CD14-positive monocyte (primary cell): ENCODE results near the gene WDR47. TPM values are rescaled to one million over a fixed set of nuclear protein-coding genes. Genes with fewer than 3 reads are reported as not detected.

Experiments used
- DNase-seq, 3 donors: peaks; one replicate each; pipeline ENCODE4 v3.0.0-alpha.2; 2011 to 2022
- H2AFZ ChIP-seq: 2 replicates; pipeline ENCODE4 v1.6.0; 2012; ENCODE audit warnings: mild to moderate bottlenecking, low read depth, low read length, inconsistent platforms; ENCODE audit not compliant: insufficient read depth, poor library complexity, severe bottlenecking
- H3K27ac ChIP-seq, 2 donors: 1 replicate in 1 of 2; 2 replicates in 1 of 2; pipeline ENCODE4 v1.5.1; 2012 to 2013; ENCODE audit warnings: low read length in 2 of 2, control low read depth in 1 of 2, inconsistent platforms in 1 of 2, low read depth in 1 of 2, mild to moderate bottlenecking in 1 of 2
- H3K27me3 ChIP-seq, 2 donors: one replicate each; pipeline versions ENCODE4 v1.6.0 to v1.6.1; 2011 to 2013; ENCODE audit warnings: low read length in 2 of 2; ENCODE audit not compliant: control insufficient read depth in 2 of 2, insufficient read depth in 2 of 2
- H3K36me3 ChIP-seq, 2 donors: replicated peaks in 1 of 2; 1 replicate in 1 of 2; 2 replicates in 1 of 2; pipeline versions ENCODE4 v1.5.1 to v1.6.1; 2012 to 2013; ENCODE audit warnings: low read length in 2 of 2, control low read depth in 1 of 2, inconsistent platforms in 1 of 2, mild to moderate bottlenecking in 1 of 2; ENCODE audit not compliant: insufficient read depth in 2 of 2, control insufficient read depth in 1 of 2
- H3K4me1 ChIP-seq, 2 donors: 1 replicate in 1 of 2; 2 replicates in 1 of 2; pipeline versions ENCODE4 v1.5.1 to v1.6.1; 2012 to 2013; ENCODE audit warnings: low read length in 2 of 2, control low read depth in 1 of 2, inconsistent platforms in 1 of 2, mild to moderate bottlenecking in 1 of 2, moderate library complexity in 1 of 2; ENCODE audit not compliant: insufficient read depth in 2 of 2, control insufficient read depth in 1 of 2
- H3K4me2 ChIP-seq: replicated peaks from 2 replicates; pipeline ENCODE3; 2012; ENCODE audit warnings: low read length, moderate library complexity, mild to moderate bottlenecking; ENCODE audit not compliant: poor library complexity, severe bottlenecking; ENCODE audit errors: extremely low read depth
- H3K4me3 ChIP-seq, 3 experiments: fragments of 200-600 bp in 1 of 3; sonication (generic) in 1 of 3; replicated peaks in 1 of 3; 1 replicate in 2 of 3; 2 replicates in 1 of 3; pipeline ENCODE4 v1.5.1; 2011 to 2013; ENCODE audit warnings: low read length in 3 of 3, mild to moderate bottlenecking in 3 of 3, control low read depth in 2 of 3, low read depth in 2 of 3, inconsistent platforms in 1 of 3, moderate library complexity in 1 of 3
- H3K79me2 ChIP-seq: 2 replicates; pipeline ENCODE4 v1.6.0; 2012; ENCODE audit warnings: mild to moderate bottlenecking, control low read depth, inconsistent platforms, low read length, moderate library complexity; ENCODE audit not compliant: insufficient read depth
- H3K9ac ChIP-seq: 2 replicates; pipeline ENCODE4 v1.6.0; 2017; ENCODE audit warnings: low read length, mild to moderate bottlenecking; ENCODE audit not compliant: insufficient read depth, poor library complexity, severe bottlenecking
- H3K9me3 ChIP-seq, 2 donors: replicated peaks in 1 of 2; 1 replicate in 1 of 2; 2 replicates in 1 of 2; pipeline versions ENCODE4 v1.5.1 to v1.6.1; 2012 to 2013; ENCODE audit warnings: low read length in 2 of 2, control low read depth in 1 of 2; ENCODE audit not compliant: control insufficient read depth in 1 of 2, insufficient read depth in 1 of 2
- H4K20me1 ChIP-seq: 2 replicates; pipeline ENCODE4 v1.6.0; 2012; ENCODE audit warnings: mild to moderate bottlenecking, low read length, control low read depth, moderate library complexity; ENCODE audit not compliant: insufficient read depth
- H3K27ac Mint-ChIP-seq, 7 donors: one replicate each; pipeline ENCODE4 v1.8.0; 2020; ENCODE audit warnings: mild to moderate bottlenecking in 7 of 7, mixed read lengths in 7 of 7, moderate library complexity in 6 of 7, inconsistent platforms in 2 of 7
- H3K27me3 Mint-ChIP-seq, 3 donors: one replicate each; pipeline ENCODE4 v1.8.0; 2021 to 2022; ENCODE audit warnings: low read depth in 3 of 3, mild to moderate bottlenecking in 3 of 3, mixed read lengths in 3 of 3, moderate library complexity in 3 of 3, inconsistent platforms in 1 of 3
- H3K36me3 Mint-ChIP-seq, 2 donors: one replicate each; pipeline ENCODE4 v1.8.0; 2020; ENCODE audit warnings: mixed read lengths in 2 of 2, inconsistent platforms in 1 of 2, mild to moderate bottlenecking in 1 of 2
- H3K4me1 Mint-ChIP-seq: one replicate; pipeline ENCODE4 v1.8.0; 2020; ENCODE audit warnings: mild to moderate bottlenecking, mixed read lengths
- H3K4me3 Mint-ChIP-seq, 2 donors: one replicate each; pipeline ENCODE4 v1.8.0; 2020; ENCODE audit warnings: mild to moderate bottlenecking in 2 of 2, mixed read lengths in 2 of 2, moderate library complexity in 1 of 2
- H3K9me3 Mint-ChIP-seq, 7 donors: one replicate each; pipeline ENCODE4 v1.8.0; 2020 to 2022; ENCODE audit warnings: mixed read lengths in 7 of 7, mild to moderate bottlenecking in 6 of 7, moderate library complexity in 6 of 7, inconsistent platforms in 2 of 7
- CTCF ChIP-seq: fragments of 200-600 bp; IDR thresholded peaks from one replicate; pipeline ENCODE4 v1.8.0; 2022; ENCODE audit warnings: antibody characterized with exemption, mild to moderate bottlenecking
- WGBS: methylation state at CpG from one replicate; pipeline ENCODE4 v1.1.5; 2013; ENCODE audit warnings: missing lambda C conversion rate; ENCODE audit not compliant: insufficient coverage; 5-methylcytosine and 5-hydroxymethylcytosine counted together
- intact Hi-C, 2 donors: fragments of 100-400 bp; cut with micrococcal nuclease; formaldehyde crosslinking; loops; one replicate each; pipeline versions ENCODE4 v1.15.0 to v1.15.1; 2023
- polyA plus RNA-seq, 3 donors: library from polyadenylated mRNA; depleted of rRNA in 1 of 3; unstranded in 2 of 3; stranded (reverse) in 1 of 3; fragments of 300-500 nt in 2 of 3; fragments of >200 nt in 1 of 3; fragmentation: Illumina TruSeq in 2 of 3; gene quantifications; 1 replicate in 2 of 3; 2 replicates in 1 of 3; pipeline ENCODE4 v1.2.3, GENCODE V29; 2012 to 2021

The WDR47 gene
- polyA plus RNA-seq, 3 donors = 5.2 to 7.6 (median 6.0) TPM

GRCh38 chr1:108960719-108961118, 81.2 kb downstream of the WDR47 start:
- H3K27me3 ChIP-seq = no peaks in the 10 kb centered on the region
- H3K9me3 ChIP-seq = no peaks in the 10 kb centered on the region
- no peak for DNase-seq
- H3K9ac ChIP-seq = no peak overlapping the region
- no peak overlapping the region for H3K4me2 ChIP-seq
- H3K4me3 Mint-ChIP-seq = no peak overlapping the region
- peaks cover 6 to 23% of the 10 kb centered on the region in 2 donors for H3K36me3 ChIP-seq
- no peak for TF ChIP-seq CTCF
- intact Hi-C loops = loop anchor here (10.0 kb wide), 1 partner anchor 154 kb away; the partner anchor contains the start of gene ELAPOR1 (in 2 of the 2)
- H3K27me3 Mint-ChIP-seq = peaks cover 0 to 2% (median 0%) of the 10 kb centered on the region in 3 donors
- no peak overlapping the region for H3K4me3 ChIP-seq
- H4K20me1 ChIP-seq = peaks cover 34% of the 10 kb centered on the region
- peaks cover 24 to 29% of the 10 kb centered on the region in 2 donors for H3K36me3 Mint-ChIP-seq
- H3K4me1 ChIP-seq = peaks cover 16 to 21% of the 10 kb centered on the region in 2 donors
- H3K27ac ChIP-seq = no peak overlapping the region
- no peak overlapping the region for H3K27ac Mint-ChIP-seq
- H3K79me2 ChIP-seq = peaks cover 66% of the 10 kb centered on the region
- H3K9me3 Mint-ChIP-seq = no peaks in the 10 kb centered on the region
- H3K4me1 Mint-ChIP-seq = peaks cover 30% of the 10 kb centered on the region
- H2AFZ ChIP-seq = no peak overlapping the region
- 95% methylated on average over 4 of the region's 5 CpGs for WGBS

GRCh38 chr1:108957888-108958287, 84.0 kb downstream of the WDR47 start:
- H3K4me3 Mint-ChIP-seq = no peak overlapping the region
- intact Hi-C loops = no loop called here
- H3K79me2 ChIP-seq = peaks cover 94% of the 10 kb centered on the region

More at GRCh38 chr1:108957888-108958287, 84.0 kb downstream of the WDR47 start:
- Histone ChIP-seq H3K4me1 (peaks cover 10 to 12% of the 10 kb centered on the region in 2 donors), H2AFZ (no peak overlapping the region), H3K9ac (no peak overlapping the region), H3K27me3 (no peaks in the 10 kb centered on the region), H4K20me1 (peaks cover 57% of the 10 kb centered on the region), H3K9me3 (no peaks in the 10 kb centered on the region), H3K4me2 (no peak overlapping the region), H3K4me3 (no peak overlapping the region), H3K36me3 (peaks cover 11 to 51% of the 10 kb centered on the region in 2 donors), H3K27ac (no peak overlapping the region)
- TF ChIP-seq CTCF = no peak
- 97% methylated on average over 4 of the region's 5 CpGs for WGBS
- Mint-ChIP-seq H3K9me3 (no peaks in the 10 kb centered on the region), H3K4me1 (peaks cover 23% of the 10 kb centered on the region), H3K27ac (no peak overlapping the region), H3K27me3 (peaks cover 0 to 2% (median 0%) of the 10 kb centered on the region in 3 donors), H3K36me3 (peaks cover 47 to 48% of the 10 kb centered on the region in 2 donors)
- no peak for DNase-seq
